OCI-M1 (cell line): ENCODE results near the gene IBA57.

Experiments used
- DNase-seq: peaks from one replicate; lab custom pipeline; 2025; lab: John Stamatoyannopoulos, UW

IBA57 gene

DNA sequence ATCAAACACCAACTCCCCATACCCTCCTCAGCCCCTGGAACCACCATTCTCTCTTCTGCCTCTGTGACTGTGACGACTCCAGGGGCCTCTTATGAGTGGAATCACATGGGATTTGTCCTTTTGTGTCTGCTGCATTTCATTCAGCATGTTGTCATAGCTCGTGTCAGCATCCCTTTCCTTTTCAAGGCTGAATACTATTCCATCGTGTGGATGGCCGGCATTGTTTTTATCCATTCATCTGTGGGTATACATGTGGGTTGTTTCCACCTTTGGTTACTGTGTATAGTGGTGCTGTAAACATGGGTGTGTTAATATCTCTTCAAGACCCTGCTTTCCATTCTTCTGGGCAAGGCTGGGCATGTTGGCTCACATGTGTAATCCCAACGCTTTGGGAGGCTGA lies 25.2 kb downstream of the IBA57 start:
- DNase-seq: no peak

DNA sequence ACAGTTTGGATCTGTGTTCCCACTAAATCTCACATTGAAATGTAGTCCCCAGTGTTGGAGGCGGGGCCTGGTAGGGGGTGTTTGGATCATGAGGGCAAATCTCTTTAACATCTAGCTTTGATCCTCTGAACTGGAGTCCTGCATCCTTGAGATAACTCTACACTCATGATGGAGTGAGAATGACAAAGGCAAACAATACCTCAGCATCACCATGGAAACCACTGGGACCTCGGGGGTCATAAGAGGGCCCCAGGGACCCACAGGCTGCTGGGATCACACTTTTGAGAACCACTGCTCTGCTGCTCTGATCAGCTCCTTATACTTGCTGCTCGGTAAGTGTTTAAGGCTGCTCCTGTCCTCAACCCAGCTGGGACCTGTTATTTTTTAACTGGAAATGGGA lies 28.8 kb downstream of the IBA57 start:
- DNase-seq: no peak

- no peak for DNase-seq
These were observed 29.6 kb downstream of the IBA57 start for GRCh38 chr1:228194921-228195812.

GRCh38 chr1:228197555-228198147 lies 32.0 kb downstream of the IBA57 start:
- no peak for DNase-seq

DNA sequence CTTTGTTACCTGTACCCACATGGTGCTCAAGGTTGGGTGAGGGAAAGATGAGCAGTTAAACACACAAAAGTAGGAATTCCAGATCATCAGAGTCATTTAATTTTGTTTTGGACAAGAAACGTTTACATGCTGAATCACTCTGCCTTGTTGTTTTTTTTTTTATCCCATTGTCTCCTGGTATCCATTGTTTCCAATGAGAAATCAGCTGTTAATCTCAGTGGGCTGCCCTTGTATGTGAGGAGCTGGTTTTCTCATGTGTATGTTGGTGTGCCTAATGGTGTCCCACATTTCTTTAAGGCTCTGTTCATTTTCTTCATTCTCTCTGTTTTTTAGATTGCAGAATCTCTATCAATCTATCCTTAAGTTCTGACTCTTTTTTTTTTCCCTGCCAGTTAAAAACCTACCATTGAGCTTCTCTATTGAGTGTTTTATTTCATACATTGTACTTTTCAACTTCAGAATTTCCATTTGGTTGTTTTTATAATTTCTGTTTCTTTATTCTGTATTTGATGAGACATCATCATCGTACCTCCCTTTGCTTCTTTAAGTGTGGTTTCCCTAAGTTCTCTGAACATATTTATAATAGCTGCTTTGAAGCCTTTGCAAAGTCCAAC lies 33.5 kb downstream of the IBA57 start:
- peak; percentile 55 for DNase-seq

- DNase-seq: no peak
These were observed 39.4 kb downstream of the IBA57 start for GRCh38 chr1:228204958-228205357.

DNA sequence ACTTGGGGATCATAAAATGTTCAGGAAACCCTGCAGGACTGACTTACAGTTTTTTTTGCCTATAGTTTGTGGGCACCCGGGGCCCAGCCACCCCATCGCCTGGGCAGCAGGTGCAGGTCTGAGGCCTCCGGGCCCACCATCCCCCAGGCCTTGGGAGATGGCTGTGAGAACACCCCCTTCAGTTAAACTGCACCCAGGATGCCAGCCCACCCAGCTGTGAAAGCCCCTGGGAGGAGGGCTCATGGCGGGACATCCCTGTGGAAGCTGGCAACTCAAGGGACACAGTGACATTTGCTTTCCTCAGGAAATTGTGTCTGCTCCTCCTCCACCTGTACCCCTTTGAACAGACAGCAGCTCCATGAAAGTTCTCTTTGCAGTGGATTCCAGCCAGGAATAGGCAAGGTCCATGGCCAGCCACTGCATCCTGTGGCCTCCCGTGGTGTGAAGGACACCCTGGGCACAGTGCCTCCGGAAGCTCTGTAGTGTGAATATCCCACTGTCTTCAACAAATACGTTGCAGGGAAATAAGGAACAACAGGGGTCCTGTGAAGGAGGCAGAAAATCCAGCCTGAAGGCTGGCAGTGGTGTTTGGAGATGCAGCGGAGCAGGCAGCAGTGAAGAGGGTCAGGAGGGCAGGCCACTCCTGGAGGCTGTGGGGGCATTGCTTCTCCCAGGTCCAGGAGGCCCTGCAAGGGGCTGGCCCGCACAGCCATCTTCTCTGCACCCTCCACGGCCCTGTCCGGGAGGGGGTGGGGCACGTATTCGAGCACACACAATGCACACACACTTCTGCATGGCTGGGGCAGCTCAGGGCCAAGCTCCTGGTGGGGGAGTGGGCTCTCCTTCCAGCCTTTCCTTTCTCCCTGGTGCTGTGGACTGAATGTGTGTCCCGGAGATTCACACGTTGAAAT lies 40.2 kb downstream of the IBA57 start:
- no peak for DNase-seq

GRCh38 chr1:228206582-228207351 lies 41.2 kb downstream of the IBA57 start:
- no peak for DNase-seq

DNA sequence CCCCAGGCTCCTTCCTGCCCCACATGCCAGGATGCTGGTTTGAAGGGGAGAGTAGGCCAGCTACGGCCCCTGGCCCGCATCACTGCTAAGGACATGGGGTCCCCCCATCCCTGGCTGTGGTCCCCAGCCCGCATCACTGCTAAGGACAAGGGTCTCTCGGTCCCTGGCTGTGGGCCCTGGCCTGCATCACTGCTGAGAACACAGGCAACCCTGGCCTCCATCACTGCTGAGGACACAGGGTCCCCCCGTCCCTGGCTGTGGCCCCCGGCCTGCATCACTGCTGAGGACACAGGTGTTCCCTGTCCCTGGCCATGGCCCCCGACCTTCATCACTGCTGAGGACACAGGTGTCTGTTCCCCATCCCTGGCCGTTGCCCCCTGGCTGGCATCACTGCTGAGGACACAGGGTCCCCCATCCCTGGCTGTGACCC lies 41.8 kb downstream of the IBA57 start:
- DNase-seq: no peak

DNA sequence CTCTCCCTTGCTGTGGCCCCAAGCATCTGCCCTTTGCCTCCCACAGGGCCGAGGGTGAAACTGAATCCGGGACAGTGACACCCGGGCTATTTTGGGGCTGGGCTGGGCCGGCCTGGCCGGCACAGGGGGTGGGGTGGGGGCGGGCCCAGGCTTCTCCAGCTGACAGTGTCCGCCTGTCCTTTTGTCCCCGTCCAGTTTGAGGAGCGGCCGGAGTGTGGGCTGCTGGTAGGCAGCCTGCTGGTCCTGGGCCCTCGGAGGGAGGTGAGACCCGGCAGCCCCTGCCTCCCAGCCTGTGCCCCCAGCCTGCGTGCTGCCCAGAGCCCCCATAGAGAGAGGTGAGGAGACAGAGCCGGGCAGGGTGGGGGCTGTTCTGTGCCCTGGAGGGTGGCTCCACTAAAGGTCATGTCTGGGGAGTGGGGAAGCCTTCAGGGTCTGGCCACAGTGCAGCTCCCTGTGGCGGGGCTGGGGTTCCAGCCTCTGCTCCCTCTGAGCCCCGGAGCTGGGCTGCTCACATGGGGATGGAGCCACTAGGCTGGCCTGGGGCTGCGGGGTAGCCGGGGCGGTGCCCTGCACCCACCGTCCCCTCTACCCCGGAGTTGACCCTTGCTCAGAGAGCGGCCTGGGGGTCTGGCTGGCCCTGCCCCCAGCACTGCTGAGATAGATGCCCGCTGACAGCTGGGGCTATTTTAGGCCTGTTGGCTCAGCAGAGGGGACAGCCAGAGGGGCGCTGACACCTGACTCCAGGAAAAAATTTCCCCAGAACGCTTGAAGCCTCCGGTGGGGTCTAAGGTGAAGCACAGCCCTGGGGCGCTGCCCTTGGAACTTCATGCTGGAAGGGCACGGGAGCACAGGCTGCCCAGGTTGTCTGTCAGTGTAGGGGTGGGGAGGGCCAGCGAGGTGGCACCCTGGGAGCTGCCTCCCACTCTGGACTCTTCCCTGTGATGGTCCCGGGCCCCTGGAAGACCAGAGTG lies 42.5 kb downstream of the IBA57 start, which contains the start of gene OBSCN:
Gene OBSCN (plus strand): TSS at position 194 of the 971 bp plus-strand sequence. CDS start 3,740 bp downstream, outside the sequence.
- no peak for DNase-seq

DNA sequence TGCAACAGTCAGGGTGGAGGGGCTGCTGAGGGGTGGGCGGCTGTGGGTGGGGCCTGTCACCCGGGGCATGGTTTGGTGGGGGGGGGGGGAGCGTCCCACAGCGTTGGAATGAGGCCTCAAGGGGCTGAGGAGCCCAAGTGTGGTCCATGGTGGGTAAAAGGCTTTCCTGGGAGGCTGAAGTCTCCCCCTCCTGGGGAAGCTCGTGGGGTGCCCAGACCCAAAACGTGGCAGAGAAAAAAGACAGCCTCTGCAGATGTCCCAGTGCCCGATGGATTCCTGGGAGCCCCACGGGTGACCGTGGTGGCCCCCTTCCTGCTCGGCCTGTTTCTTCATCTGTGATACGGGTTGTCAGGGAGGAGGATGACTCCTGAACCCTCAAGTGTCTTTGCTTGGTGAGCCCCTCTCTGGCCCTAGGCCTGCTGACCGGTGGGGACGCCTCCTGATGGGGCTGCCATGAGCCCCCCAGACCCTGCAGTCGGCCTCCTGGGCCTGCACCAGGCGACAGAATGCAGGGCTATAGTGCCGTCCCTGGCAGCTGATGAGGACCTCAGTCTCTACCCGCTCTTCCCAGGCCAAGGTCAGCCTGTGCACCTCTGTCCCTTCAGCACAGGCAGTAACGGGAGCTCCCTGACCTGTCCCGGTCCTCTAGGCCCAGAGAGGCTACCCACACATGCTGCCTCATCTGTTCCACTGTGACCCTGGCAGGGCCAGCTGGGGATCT lies 43.4 kb downstream of the IBA57 start:
- no peak for DNase-seq

DNA sequence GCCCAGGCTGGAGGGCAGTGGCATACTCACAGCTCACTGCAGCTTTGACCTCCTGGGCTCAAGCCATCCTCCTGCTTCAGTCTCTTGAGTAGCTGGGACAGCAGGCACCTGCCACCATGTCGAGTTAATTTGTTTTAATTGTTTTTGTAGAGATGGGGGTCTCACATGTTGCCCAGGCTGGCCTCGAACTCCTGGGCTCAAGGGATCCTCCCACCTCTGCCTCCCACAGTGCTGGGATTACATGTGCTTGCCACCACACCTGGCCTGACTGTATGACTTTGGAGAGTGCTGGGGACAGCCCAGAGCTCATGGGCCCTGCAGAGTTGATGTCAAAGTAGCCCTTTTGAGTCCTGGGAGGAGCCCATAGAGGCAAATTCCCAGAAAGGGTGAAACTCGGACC lies 44.1 kb downstream of the IBA57 start:
- DNase-seq: no peak

GRCh38 chr1:228210076-228210651 lies 44.6 kb downstream of the IBA57 start:
- no peak for DNase-seq

DNA sequence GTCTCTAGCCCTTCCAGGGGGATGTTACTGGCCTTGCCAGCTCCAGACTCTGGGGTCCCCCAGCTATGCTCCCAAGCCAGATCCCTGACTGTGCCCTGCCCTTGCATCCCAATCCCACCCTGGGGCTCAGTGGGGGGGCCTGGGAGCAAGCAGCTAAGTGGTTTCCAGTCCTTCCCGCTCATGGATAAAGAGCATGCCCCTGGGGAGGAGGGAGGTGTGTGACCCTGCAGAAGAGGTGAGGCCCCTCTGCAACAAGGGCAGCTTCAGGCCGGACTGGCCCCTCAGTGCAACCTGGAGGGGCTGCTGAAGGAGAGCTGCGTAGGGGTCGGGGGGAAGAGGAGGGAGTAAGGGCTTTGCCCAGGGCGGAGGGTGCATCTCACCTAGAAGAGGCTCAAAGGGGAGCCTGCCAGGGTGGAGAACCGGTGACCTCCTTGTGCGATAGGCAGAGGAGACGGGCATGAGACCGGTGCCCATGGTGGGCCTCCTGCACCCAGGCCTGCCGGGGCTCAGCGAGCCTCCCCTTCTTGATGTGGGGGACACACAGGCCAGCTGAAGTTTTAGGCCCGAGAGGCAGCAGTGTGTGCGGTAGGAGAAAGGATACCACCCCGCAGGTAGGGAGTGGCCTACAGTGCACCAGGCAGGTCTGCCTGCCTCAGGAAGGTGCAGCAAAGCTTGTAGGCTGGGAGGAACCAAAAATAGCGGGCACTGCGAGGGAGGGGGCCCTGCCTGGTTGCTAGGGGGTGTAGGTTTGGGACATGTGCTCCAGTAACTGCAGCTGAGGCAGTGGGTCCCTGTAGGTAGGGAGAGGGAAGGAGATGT lies 45.3 kb downstream of the IBA57 start:
- DNase-seq: no peak

DNA sequence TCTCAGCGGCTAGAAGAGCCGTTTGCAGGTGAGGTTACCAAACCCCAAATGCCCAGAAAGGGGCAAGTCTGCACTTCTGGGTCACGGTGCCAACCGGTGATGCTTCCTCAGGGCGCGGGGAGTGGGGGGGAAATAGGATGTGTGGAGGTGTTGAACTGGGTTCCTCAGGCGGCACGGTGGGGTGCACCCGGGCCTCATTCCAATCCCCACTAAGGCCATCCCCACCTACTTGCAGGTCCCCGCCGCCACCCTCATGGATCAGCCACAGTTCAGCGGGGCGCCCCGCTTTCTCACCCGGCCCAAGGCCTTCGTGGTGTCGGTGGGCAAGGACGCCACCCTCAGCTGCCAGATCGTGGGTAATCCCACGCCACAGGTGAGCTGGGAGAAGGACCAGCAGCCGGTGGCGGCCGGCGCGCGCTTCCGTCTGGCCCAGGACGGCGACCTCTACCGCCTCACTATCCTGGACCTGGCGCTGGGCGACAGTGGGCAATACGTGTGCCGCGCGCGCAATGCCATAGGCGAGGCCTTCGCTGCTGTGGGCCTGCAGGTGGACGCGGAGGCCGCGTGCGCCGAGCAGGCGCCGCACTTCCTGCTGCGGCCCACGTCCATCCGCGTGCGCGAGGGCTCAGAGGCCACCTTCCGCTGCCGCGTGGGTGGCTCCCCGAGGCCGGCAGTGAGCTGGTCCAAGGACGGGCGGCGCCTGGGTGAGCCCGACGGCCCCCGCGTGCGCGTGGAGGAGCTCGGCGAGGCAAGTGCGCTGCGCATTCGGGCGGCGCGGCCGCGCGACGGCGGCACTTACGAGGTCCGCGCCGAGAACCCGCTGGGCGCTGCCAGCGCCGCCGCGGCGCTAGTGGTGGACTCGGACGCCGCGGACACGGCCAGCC lies 46.2 kb downstream of the IBA57 start:
- no peak for DNase-seq

- DNase-seq: no peak
These were observed 46.9 kb downstream of the IBA57 start for GRCh38 chr1:228212415-228212965.
